ENCODE measurements around the gene PRDX5. TPM values are rescaled to one million over a fixed set of nuclear protein-coding genes. Genes with fewer than 3 reads are reported as not detected.
"Not testable (repeated sequence)": the region's sequence is repeated elsewhere in the genome, so short reads cannot be mapped to it uniquely, and the experiment has no call there.

The PRDX5 gene
- total RNA-seq, 6 experiments from 2014 or later: 84.0 to 172 (median 89.3) TPM

GRCh38 chr11:64314146-64314804 lies 3.6 kb upstream of the PRDX5 start:
- 27% methylated on average over 2 of the region's 19 CpGs for WGBS (ENCODE audit: insufficient coverage, low coverage, low lambda C conversion rate, missing lambda C conversion rate)
- no peaks in the 10 kb centered on the region for H3K9me3 ChIP-seq
- H3K36me3 ChIP-seq: peaks cover 0 to 22% (median 10%) of the 10 kb centered on the region in 4 donors
- H3K27ac ChIP-seq: no peak overlapping the region
- ATAC-seq: no peak
- intact Hi-C loops (cut with DNase I): no loop called here
- TF ChIP-seq POLR2A (IDR thresholded peaks at IDR 0.05): no peak
- no peak for TF ChIP-seq CTCF (IDR thresholded peaks at IDR 0.05)
- no peaks in the 10 kb centered on the region for H3K27me3 ChIP-seq
- no peak overlapping the region for H3K4me3 ChIP-seq
- H3K4me1 ChIP-seq: peaks cover 0 to 28% (median 7%) of the 10 kb centered on the region in 4 donors
- no peak for DNase-seq

GRCh38 chr11:64314805-64315561 lies 2.9 kb upstream of the PRDX5 start:
- no peaks in the 10 kb centered on the region for H3K27me3 ChIP-seq
- no peak overlapping the region for H3K4me3 ChIP-seq
- no peaks in the 10 kb centered on the region for H3K9me3 ChIP-seq
- no peak overlapping the region for H3K27ac ChIP-seq
- TF ChIP-seq POLR2A (IDR thresholded peaks at IDR 0.05) (no peak), CTCF (IDR thresholded peaks at IDR 0.05) (no peak)
- H3K4me1 ChIP-seq: peaks cover 0 to 21% (median 8%) of the 10 kb centered on the region in 4 donors
- no peak for DNase-seq
- intact Hi-C loops (cut with DNase I): no loop called here
- WGBS (ENCODE audit: insufficient coverage, low coverage, low lambda C conversion rate, missing lambda C conversion rate): 88% methylated on average over 7 of the region's 24 CpGs
- no peak for ATAC-seq
- peaks cover 0 to 22% (median 10%) of the 10 kb centered on the region in 4 donors for H3K36me3 ChIP-seq

- H3K27me3 ChIP-seq; intact Hi-C loops (cut with DNase I); DNase-seq; ATAC-seq; H3K9me3 ChIP-seq: not testable (repeated sequence)
- H3K4me3 ChIP-seq: peak overlapping the region in 1 of 3 donors; percentile 94
- H3K4me1 ChIP-seq: peaks cover 0 to 15% (median 7%) of the 10 kb centered on the region in 4 donors
- peak overlapping the region in 1 of 3 donors; percentile 97 for H3K27ac ChIP-seq
- H3K36me3 ChIP-seq: peaks cover 0 to 22% (median 10%) of the 10 kb centered on the region in 4 donors
- WGBS (ENCODE audit: insufficient coverage, low coverage, low lambda C conversion rate, missing lambda C conversion rate): 60% methylated on average over 15 of the region's 25 CpGs
Measured at GRCh38 chr11:64315667-64316526, 2.0 kb upstream of the PRDX5 start.

GRCh38 chr11:64316672-64317324 lies 1.1 kb upstream of the PRDX5 start:
- H3K36me3 ChIP-seq: peaks cover 0 to 22% (median 10%) of the 10 kb centered on the region in 4 donors
- intact Hi-C loops (cut with DNase I): no loop called here
- H3K4me1 ChIP-seq: peaks cover 0 to 15% (median 7%) of the 10 kb centered on the region in 4 donors
- DNase-seq (peak in 1 of 3 donors; percentile 71), ATAC-seq (peak; percentile 0 to 6 (median 4))
- no peaks in the 10 kb centered on the region for H3K9me3 ChIP-seq
- H3K27ac ChIP-seq: peak overlapping the region; percentile 92 to 99 (median 97)
- no peaks in the 10 kb centered on the region for H3K27me3 ChIP-seq
- 3% methylated on average over 22 of the region's 32 CpGs for WGBS (ENCODE audit: insufficient coverage, low coverage, low lambda C conversion rate, missing lambda C conversion rate)
- peak overlapping the region; percentile 86 to 94 (median 93) for H3K4me3 ChIP-seq
- no peak for TF ChIP-seq POLR2A (IDR thresholded peaks at IDR 0.05)
- peak in 2 of 4 donors; percentile 13 to 18 for TF ChIP-seq CTCF (IDR thresholded peaks at IDR 0.05)

Data from right lobe of liver (tissue), 6 donors.